Astrocyte (in vitro differentiated cells and primary cell): ENCODE measurements around the gene XCL2. TPM values are rescaled to one million over a fixed set of nuclear protein-coding genes. Genes with fewer than 3 reads are reported as not detected.
"Not testable (repeated sequence)": the region's sequence is repeated elsewhere in the genome, so short reads cannot be mapped to it uniquely, and the experiment has no call there.

ENCODE experiments used
- DNase-seq: peaks from one replicate; pipeline ENCODE4 v3.0.0-alpha.2; 2010; ENCODE audit warnings: low read depth
- FAIRE-seq: peaks from 2 replicates; lab custom pipeline; 2011; peaks lifted over from hg19 to GRCh38; lab: Jason Lieb, UNC
- H2AFZ ChIP-seq: 2 replicates; pipeline ENCODE4 v1.6.0; 2012; ENCODE audit warnings: low read depth, low read length, inconsistent platforms
- H3K27ac ChIP-seq: 2 replicates; pipeline ENCODE4 v1.5.1; 2011; ENCODE audit warnings: low read depth, low read length, inconsistent platforms
- H3K27me3 ChIP-seq: 2 replicates; pipeline ENCODE4 v1.6.0; 2011; ENCODE audit warnings: low read length, inconsistent platforms; ENCODE audit not compliant: insufficient read depth
- H3K36me3 ChIP-seq: 2 replicates; pipeline ENCODE4 v1.5.1; 2011; ENCODE audit warnings: low read length, inconsistent platforms; ENCODE audit not compliant: insufficient read depth
- H3K4me1 ChIP-seq: 2 replicates; pipeline ENCODE4 v1.5.1; 2011; ENCODE audit warnings: low read length, inconsistent platforms; ENCODE audit not compliant: insufficient read depth
- H3K4me2 ChIP-seq: 2 replicates; pipeline ENCODE4 v1.6.0; 2012; ENCODE audit warnings: low read length, inconsistent platforms
- H3K4me3 ChIP-seq: 2 replicates; pipeline ENCODE4 v1.5.1; 2011; ENCODE audit warnings: low read depth, mild to moderate bottlenecking, low read length, inconsistent platforms; ENCODE audit not compliant: insufficient read depth
- H3K79me2 ChIP-seq: 2 replicates; pipeline ENCODE4 v1.6.0; 2012; ENCODE audit warnings: mild to moderate bottlenecking, low read length, inconsistent platforms; ENCODE audit not compliant: insufficient read depth
- H3K9ac ChIP-seq: 2 replicates; pipeline ENCODE4 v1.6.0; 2012; ENCODE audit warnings: mild to moderate bottlenecking, low read length, inconsistent platforms
- H3K9me3 ChIP-seq: 2 replicates; pipeline ENCODE4 v1.5.1; 2012; ENCODE audit warnings: low read depth, mild to moderate bottlenecking, low read length, inconsistent platforms; ENCODE audit not compliant: insufficient read depth
- H4K20me1 ChIP-seq: 2 replicates; pipeline ENCODE4 v1.6.0; 2012; ENCODE audit warnings: low read length, inconsistent platforms; ENCODE audit not compliant: insufficient read depth
- H3K27ac Mint-ChIP-seq: one replicate; pipeline ENCODE4 v1.8.0; 2021; ENCODE audit warnings: mild to moderate bottlenecking, mixed read lengths; ENCODE audit not compliant: unreplicated experiment
- H3K27me3 Mint-ChIP-seq: one replicate; pipeline ENCODE4 v1.8.0; 2021; ENCODE audit warnings: low read depth, mixed read lengths; ENCODE audit not compliant: unreplicated experiment
- H3K36me3 Mint-ChIP-seq: one replicate; pipeline ENCODE4 v1.8.0; 2021; ENCODE audit warnings: low read depth, mixed read lengths; ENCODE audit not compliant: unreplicated experiment
- H3K4me1 Mint-ChIP-seq: one replicate; pipeline ENCODE4 v1.8.0; 2021; ENCODE audit warnings: low read depth, mixed read lengths; ENCODE audit not compliant: unreplicated experiment
- H3K4me3 Mint-ChIP-seq: one replicate; pipeline ENCODE4 v1.8.0; 2021; ENCODE audit warnings: mild to moderate bottlenecking, moderate library complexity, mixed read lengths; ENCODE audit not compliant: unreplicated experiment
- H3K9me3 Mint-ChIP-seq: one replicate; pipeline ENCODE4 v1.8.0; 2021; ENCODE audit warnings: mild to moderate bottlenecking, mixed read lengths; ENCODE audit not compliant: unreplicated experiment
- CTCF ChIP-seq: IDR thresholded peaks from 2 replicates; pipeline ENCODE4 v1.5.1; 2011; ENCODE audit warnings: low read depth, mild to moderate bottlenecking, inconsistent platforms, low read length, moderate library complexity; ENCODE audit not compliant: insufficient read depth
- EZH2 ChIP-seq: IDR thresholded peaks from 2 replicates; pipeline ENCODE4 v1.6.1; 2012; ENCODE audit warnings: mild to moderate bottlenecking, low read length, inconsistent platforms; ENCODE audit not compliant: insufficient read depth
- total RNA-seq: library from RNA; stranded (reverse); gene quantifications from 2 replicates; pipeline ENCODE4 v1.2.1, GENCODE V29; 2021

XCL2 gene
- total RNA-seq, 1 donor from 2014 or later = not detected

GRCh38 chr1:168583571-168583970 lies 39.8 kb upstream of the XCL2 start:
- peak; percentile 47 for DNase-seq
- no peak overlapping the region for H3K9ac ChIP-seq
- H4K20me1 ChIP-seq = no peaks in the 10 kb centered on the region
- H3K4me3 Mint-ChIP-seq = no peak overlapping the region
- H3K36me3 Mint-ChIP-seq = no peaks in the 10 kb centered on the region
- no peak overlapping the region for H3K4me2 ChIP-seq
- no peaks in the 10 kb centered on the region for H3K36me3 ChIP-seq
- no peaks in the 10 kb centered on the region for H3K79me2 ChIP-seq
- FAIRE-seq = no peak
- TF ChIP-seq EZH2 (no peak), CTCF (no peak)
- H3K4me1 Mint-ChIP-seq = peaks cover 8% of the 10 kb centered on the region
- H3K9me3 Mint-ChIP-seq = no peaks in the 10 kb centered on the region
- H3K27me3 ChIP-seq = no peaks in the 10 kb centered on the region
- H3K4me3 ChIP-seq = no peak overlapping the region
- no peak overlapping the region for H3K27ac ChIP-seq
- H3K27me3 Mint-ChIP-seq = no peaks in the 10 kb centered on the region
- peaks cover 15% of the 10 kb centered on the region for H3K4me1 ChIP-seq
- H2AFZ ChIP-seq = no peak overlapping the region
- H3K9me3 ChIP-seq = no peaks in the 10 kb centered on the region
- H3K27ac Mint-ChIP-seq = no peak overlapping the region

- Histone ChIP-seq H3K79me2 (no peaks in the 10 kb centered on the region), H3K36me3 (no peaks in the 10 kb centered on the region), H3K4me3 (no peak overlapping the region), H4K20me1 (no peaks in the 10 kb centered on the region), H3K27me3 (no peaks in the 10 kb centered on the region), H3K4me2 (peak overlapping the region; percentile 12), H3K27ac (no peak overlapping the region), H3K4me1 (peaks cover 15% of the 10 kb centered on the region), H3K9ac (no peak overlapping the region), H2AFZ (no peak overlapping the region), H3K9me3 (no peaks in the 10 kb centered on the region)
- H3K9me3 Mint-ChIP-seq = no peaks in the 10 kb centered on the region
- TF ChIP-seq EZH2 (no peak), CTCF (no peak)
- H3K36me3 Mint-ChIP-seq = no peaks in the 10 kb centered on the region
- H3K4me1 Mint-ChIP-seq = peaks cover 8% of the 10 kb centered on the region
- no peaks in the 10 kb centered on the region for H3K27me3 Mint-ChIP-seq
- H3K4me3 Mint-ChIP-seq = no peak overlapping the region
- DNase-seq (peak; percentile 56), FAIRE-seq (no peak)
- H3K27ac Mint-ChIP-seq = no peak overlapping the region
Measured at GRCh38 chr1:168582688-168583336, 39.0 kb upstream of the XCL2 start.

GRCh38 chr1:168581817-168582572 lies 38.2 kb upstream of the XCL2 start:
- Histone ChIP-seq H3K27me3 (no peaks in the 10 kb centered on the region), H4K20me1 (no peaks in the 10 kb centered on the region), H3K4me2 (no peak overlapping the region), H3K9ac (no peak overlapping the region), H2AFZ (no peak overlapping the region), H3K9me3 (no peaks in the 10 kb centered on the region), H3K4me3 (no peak overlapping the region), H3K36me3 (no peaks in the 10 kb centered on the region), H3K4me1 (peaks cover 15% of the 10 kb centered on the region), H3K79me2 (no peaks in the 10 kb centered on the region), H3K27ac (no peak overlapping the region)
- DNase-seq = no peak
- TF ChIP-seq EZH2 = no peak
- TF ChIP-seq CTCF = no peak
- no peak for FAIRE-seq
- H3K27me3 Mint-ChIP-seq = no peaks in the 10 kb centered on the region
- no peaks in the 10 kb centered on the region for H3K36me3 Mint-ChIP-seq
- H3K27ac Mint-ChIP-seq = no peak overlapping the region
- H3K9me3 Mint-ChIP-seq = no peaks in the 10 kb centered on the region
- peaks cover 8% of the 10 kb centered on the region for H3K4me1 Mint-ChIP-seq
- H3K4me3 Mint-ChIP-seq = no peak overlapping the region

- H3K27me3 ChIP-seq, DNase-seq, H3K4me2 ChIP-seq, H3K9me3 ChIP-seq, H3K4me1 Mint-ChIP-seq, H3K36me3 ChIP-seq, H4K20me1 ChIP-seq, H3K4me3 ChIP-seq, H3K27me3 Mint-ChIP-seq, H3K36me3 Mint-ChIP-seq, H3K4me3 Mint-ChIP-seq, H3K9me3 Mint-ChIP-seq, H2AFZ ChIP-seq, H3K9ac ChIP-seq, H3K27ac Mint-ChIP-seq, H3K27ac ChIP-seq, H3K79me2 ChIP-seq: not testable (repeated sequence)
- peaks cover 15% of the 10 kb centered on the region for H3K4me1 ChIP-seq
- peak; percentile 56 for FAIRE-seq
Measured at GRCh38 chr1:168580991-168581390, 37.2 kb upstream of the XCL2 start.
